ENCODE results near the gene PXDC1. TPM values are rescaled to one million over a fixed set of nuclear protein-coding genes. Genes with fewer than 3 reads are reported as not detected.

PXDC1 gene
- total RNA-seq, 1 experiment from 2014 or later = 42.9 TPM

DNA sequence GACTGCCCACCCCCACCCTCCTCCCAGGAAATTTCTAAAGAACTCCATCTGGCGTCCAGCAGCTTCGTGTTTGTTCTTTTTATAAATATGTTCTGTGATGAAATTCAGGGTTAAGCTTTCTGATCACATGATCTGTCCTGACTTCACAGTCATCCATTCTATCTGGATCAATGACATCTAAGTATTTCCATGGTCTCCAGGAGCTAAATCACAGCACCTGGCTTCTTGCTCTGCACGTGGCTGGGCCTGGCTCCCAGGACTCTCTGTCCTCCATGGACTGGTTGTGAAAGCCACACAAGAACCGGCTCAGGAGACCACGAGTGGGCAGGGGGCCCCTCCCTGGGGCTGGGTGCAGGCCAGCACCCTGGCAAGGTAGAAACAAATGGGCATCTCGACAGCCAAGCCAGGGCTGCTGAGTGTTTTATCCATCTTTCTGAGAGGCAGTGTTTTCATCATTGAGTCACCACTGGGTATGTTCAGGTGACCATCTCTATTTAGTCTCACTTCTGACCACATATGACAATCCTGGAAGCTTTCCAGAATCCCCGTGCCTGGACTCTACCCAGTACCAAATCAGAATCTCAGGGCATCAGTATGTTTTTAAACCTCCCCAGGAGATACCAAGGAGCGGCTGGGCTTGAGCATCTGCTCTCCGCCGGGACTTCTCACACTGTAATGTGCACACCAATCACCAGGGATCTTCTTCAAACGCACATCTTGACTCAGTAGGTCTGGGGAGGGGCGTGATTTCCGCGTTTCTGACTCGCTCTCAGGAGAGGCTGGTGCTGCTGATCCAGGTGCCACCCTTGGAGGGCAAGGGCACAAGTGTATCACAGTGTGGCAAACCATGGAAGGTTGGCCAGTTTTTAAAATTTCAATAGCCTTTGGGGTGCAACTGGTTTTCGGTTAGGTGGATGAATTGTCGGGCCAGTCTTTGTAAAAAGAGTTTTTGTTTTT is 31.6 kb upstream of the PXDC1 start:
- DNase-seq = no peak
- Mint-ChIP-seq H3K4me1 (ENCODE audit: low read depth, unreplicated experiment) (no peaks in the 10 kb centered on the region), H3K27ac (ENCODE audit: unreplicated experiment) (no peak overlapping the region), H3K4me3 (ENCODE audit: unreplicated experiment) (no peak overlapping the region), H3K9me3 (ENCODE audit: unreplicated experiment) (no peaks in the 10 kb centered on the region), H3K36me3 (ENCODE audit: insufficient read depth, unreplicated experiment) (no peaks in the 10 kb centered on the region), H3K27me3 (ENCODE audit: insufficient read depth, unreplicated experiment) (no peaks in the 10 kb centered on the region)
- no peak overlapping the region for H3K4me3 ChIP-seq (ENCODE audit: low read depth, low read length)
- H3K4me1 ChIP-seq = peaks cover 8% of the 10 kb centered on the region; the same call in 1 of the 2 replicates
- H3K27me3 ChIP-seq (replicated peaks; ENCODE audit: control insufficient read depth, insufficient read depth, low read length) = no peaks in the 10 kb centered on the region
- no peak for TF ChIP-seq CTCF (IDR thresholded peaks at IDR 0.05; ENCODE audit: insufficient read depth in 1 of 2, low read depth in 1 of 2, low read length in 1 of 2, severe bottlenecking in 1 of 2, unreplicated experiment in 1 of 2)
- no peaks in the 10 kb centered on the region for H3K36me3 ChIP-seq (ENCODE audit: control insufficient read depth, insufficient read depth, low read length)
- BruUV-seq (replicated peaks) = no TSS peak
- no peaks in the 10 kb centered on the region for H3K9me3 ChIP-seq
- ChIA-PET CTCF (no interaction called here), POLR2A (no interaction called here)
- intact Hi-C loops (cut with micrococcal nuclease; ENCODE audit: unreplicated experiment) = no loop called here

GRCh38 chr6:3781504-3781903 is 30.0 kb upstream of the PXDC1 start:
- no peaks in the 10 kb centered on the region for H3K36me3 Mint-ChIP-seq (ENCODE audit: insufficient read depth, unreplicated experiment)
- ChIA-PET POLR2A (no interaction called here), CTCF (no interaction called here)
- DNase-seq = no peak
- no peaks in the 10 kb centered on the region for H3K27me3 ChIP-seq (replicated peaks; ENCODE audit: control insufficient read depth, insufficient read depth, low read length)
- no peak for TF ChIP-seq CTCF (IDR thresholded peaks at IDR 0.05; ENCODE audit: insufficient read depth in 1 of 2, low read depth in 1 of 2, low read length in 1 of 2, severe bottlenecking in 1 of 2, unreplicated experiment in 1 of 2)
- no peak overlapping the region for H3K4me3 Mint-ChIP-seq (ENCODE audit: unreplicated experiment)
- BruUV-seq (replicated peaks) = no TSS peak
- H3K4me3 ChIP-seq (ENCODE audit: low read depth, low read length) = no peak overlapping the region
- peaks cover 7% of the 10 kb centered on the region for H3K4me1 Mint-ChIP-seq (ENCODE audit: low read depth, unreplicated experiment)
- H3K27ac Mint-ChIP-seq (ENCODE audit: unreplicated experiment) = no peak overlapping the region
- no peaks in the 10 kb centered on the region for H3K36me3 ChIP-seq (ENCODE audit: control insufficient read depth, insufficient read depth, low read length)
- no peaks in the 10 kb centered on the region for H3K4me1 ChIP-seq
- H3K9me3 Mint-ChIP-seq (ENCODE audit: unreplicated experiment) = no peaks in the 10 kb centered on the region
- H3K27me3 Mint-ChIP-seq (ENCODE audit: insufficient read depth, unreplicated experiment) = no peaks in the 10 kb centered on the region
- no peaks in the 10 kb centered on the region for H3K9me3 ChIP-seq
- intact Hi-C loops (cut with micrococcal nuclease; ENCODE audit: unreplicated experiment) = no loop called here

GRCh38 chr6:3779574-3779849 is 28.0 kb upstream of the PXDC1 start:
- peaks cover 7% of the 10 kb centered on the region for H3K4me1 Mint-ChIP-seq (ENCODE audit: low read depth, unreplicated experiment)
- intact Hi-C loops (cut with micrococcal nuclease; ENCODE audit: unreplicated experiment) = no loop called here
- no peaks in the 10 kb centered on the region for H3K4me1 ChIP-seq
- no peak for DNase-seq
- H3K27me3 ChIP-seq (replicated peaks; ENCODE audit: control insufficient read depth, insufficient read depth, low read length) = no peaks in the 10 kb centered on the region
- ChIA-PET CTCF (no interaction called here), POLR2A (no interaction called here)
- H3K27ac Mint-ChIP-seq (ENCODE audit: unreplicated experiment) = no peak overlapping the region
- H3K4me3 Mint-ChIP-seq (ENCODE audit: unreplicated experiment) = no peak overlapping the region
- BruUV-seq (replicated peaks) = no TSS peak
- no peak for TF ChIP-seq CTCF (IDR thresholded peaks at IDR 0.05; ENCODE audit: insufficient read depth in 1 of 2, low read depth in 1 of 2, low read length in 1 of 2, severe bottlenecking in 1 of 2, unreplicated experiment in 1 of 2)
- no peaks in the 10 kb centered on the region for H3K36me3 ChIP-seq (ENCODE audit: control insufficient read depth, insufficient read depth, low read length)
- no peaks in the 10 kb centered on the region for H3K9me3 ChIP-seq
- no peaks in the 10 kb centered on the region for H3K9me3 Mint-ChIP-seq (ENCODE audit: unreplicated experiment)
- no peaks in the 10 kb centered on the region for H3K36me3 Mint-ChIP-seq (ENCODE audit: insufficient read depth, unreplicated experiment)
- H3K4me3 ChIP-seq (ENCODE audit: low read depth, low read length) = no peak overlapping the region
- no peaks in the 10 kb centered on the region for H3K27me3 Mint-ChIP-seq (ENCODE audit: insufficient read depth, unreplicated experiment)
